Suprapubic skin (tissue), 4 donors: ENCODE results near the gene TET3. TPM values are rescaled to one million over a fixed set of nuclear protein-coding genes. Genes with fewer than 3 reads are reported as not detected.

ENCODE experiments used
- DNase-seq, 2 donors: peaks; one replicate each; pipeline ENCODE4 v3.0.0-alpha.2; 2019; ENCODE audit warnings: low spot score in 2 of 2
- H3K27ac ChIP-seq: fragments of 200-600 bp; sonication (generic); one replicate; pipeline ENCODE4 v1.5.1; 2019
- H3K27me3 ChIP-seq: fragments of 200-600 bp; sonication (generic); one replicate; pipeline ENCODE4 v1.5.1; 2019
- H3K36me3 ChIP-seq: fragments of 200-600 bp; sonication (generic); one replicate; pipeline ENCODE4 v1.5.1; 2019
- H3K4me1 ChIP-seq: fragments of 200-600 bp; sonication (generic); one replicate; pipeline ENCODE4 v1.5.1; 2019
- H3K4me3 ChIP-seq: fragments of 200-600 bp; sonication (generic); one replicate; pipeline ENCODE4 v1.5.1; 2019; ENCODE audit warnings: mild to moderate bottlenecking
- H3K9me3 ChIP-seq: fragments of 200-600 bp; sonication (generic); one replicate; pipeline ENCODE4 v1.5.1; 2019
- CTCF ChIP-seq, 2 donors: fragments of 200-600 bp in 1 of 2; fragments of 450-650 bp in 1 of 2; sonication (generic) in 1 of 2; IDR thresholded peaks; one replicate each; pipeline ENCODE4 v1.5.1; 2016 to 2019; ENCODE audit warnings: antibody characterized with exemption in 2 of 2, mild to moderate bottlenecking in 1 of 2, moderate library complexity in 1 of 2
- EP300 ChIP-seq: sonication (generic); formaldehyde crosslinking; IDR thresholded peaks from one replicate; pipeline ENCODE4 v1.6.1; 2017; ENCODE audit warnings: antibody characterized with exemption
- POLR2A ChIP-seq, 2 donors: fragments of 450-650 bp; IDR thresholded peaks; one replicate each; pipeline ENCODE4 v1.6.1; 2017; ENCODE audit warnings: antibody characterized with exemption in 2 of 2, mild to moderate bottlenecking in 2 of 2, moderate library complexity in 2 of 2
- POLR2AphosphoS5 ChIP-seq, 3 donors: sonication (generic); formaldehyde crosslinking; IDR thresholded peaks; one replicate each; pipeline ENCODE4 v1.6.1; 2017; ENCODE audit warnings: antibody characterized with exemption in 3 of 3
- WGBS: methylation state at CpG from one replicate; pipeline ENCODE4 v1.1.5; 2018; 5-methylcytosine and 5-hydroxymethylcytosine counted together
- total RNA-seq, 4 donors: library from RNA; depleted of rRNA; stranded (reverse); fragments of >200 nt; gene quantifications; one replicate each; pipeline ENCODE4 v1.1.0, GENCODE V29; 2016

TET3 gene
- total RNA-seq, 4 donors from 2014 or later: 53.6 to 75.3 (median 58.4) TPM

GRCh38 chr2:73983322-73984202, 1.1 kb upstream of the TET3 start:
- peak; percentile 87 to 88 for DNase-seq
- Histone ChIP-seq H3K27ac (peak overlapping the region; percentile 97), H3K36me3 (no peaks in the 10 kb centered on the region), H3K9me3 (no peaks in the 10 kb centered on the region), H3K4me1 (peaks cover 88% of the 10 kb centered on the region), H3K27me3 (no peaks in the 10 kb centered on the region), H3K4me3 (peak overlapping the region; percentile 74)
- 19% methylated on average over 29 of the region's 35 CpGs for WGBS
- TF ChIP-seq CTCF (IDR thresholded peaks at IDR 0.05) (no peak), POLR2A (IDR thresholded peaks at IDR 0.05) (no peak), POLR2AphosphoS5 (IDR thresholded peaks at IDR 0.05) (peak; percentile 75 to 96 (median 91))

- no CpG with 5 or more reads among the region's 58 CpGs for WGBS
- Histone ChIP-seq H3K27ac (peak overlapping the region; percentile 97), H3K9me3 (no peaks in the 10 kb centered on the region), H3K4me1 (peaks cover 81% of the 10 kb centered on the region), H3K4me3 (peak overlapping the region; percentile 74), H3K27me3 (no peaks in the 10 kb centered on the region), H3K36me3 (no peaks in the 10 kb centered on the region)
- TF ChIP-seq POLR2A (IDR thresholded peaks at IDR 0.05) (peak in 1 of 2 donors; percentile 46), CTCF (IDR thresholded peaks at IDR 0.05) (no peak)
- DNase-seq: no peak
These were observed 205 bp downstream of the TET3 start for GRCh38 chr2:73984922-73985307.

GRCh38 chr2:73985308-73986084, 786 bp downstream of the TET3 start:
- 9% methylated on average over 10 of the region's 66 CpGs for WGBS
- peak in 1 of 2 donors; percentile 43 for TF ChIP-seq POLR2A (IDR thresholded peaks at IDR 0.05)
- TF ChIP-seq EP300: no peak
- Histone ChIP-seq H3K4me3 (peak overlapping the region; percentile 74), H3K4me1 (peaks cover 75% of the 10 kb centered on the region), H3K36me3 (no peaks in the 10 kb centered on the region), H3K27ac (peak overlapping the region; percentile 97), H3K9me3 (no peaks in the 10 kb centered on the region), H3K27me3 (no peaks in the 10 kb centered on the region)
- DNase-seq: peak in 1 of 2 donors; percentile 72

GRCh38 chr2:73986085-73986681, 1.5 kb downstream of the TET3 start:
- TF ChIP-seq EP300 (no peak), POLR2A (IDR thresholded peaks at IDR 0.05) (no peak), POLR2AphosphoS5 (IDR thresholded peaks at IDR 0.05) (no peak), CTCF (IDR thresholded peaks at IDR 0.05) (no peak)
- peak overlapping the region; percentile 97 for H3K27ac ChIP-seq
- 68% methylated on average over 19 of the region's 21 CpGs for WGBS

GRCh38 chr2:73987109-73987947, 2.6 kb downstream of the TET3 start:
- TF ChIP-seq POLR2AphosphoS5 (IDR thresholded peaks at IDR 0.05) (no peak), EP300 (no peak), POLR2A (IDR thresholded peaks at IDR 0.05) (no peak), CTCF (IDR thresholded peaks at IDR 0.05) (no peak)
- Histone ChIP-seq H3K4me1 (peaks cover 58% of the 10 kb centered on the region), H3K4me3 (peak overlapping the region; percentile 74), H3K27me3 (no peaks in the 10 kb centered on the region), H3K36me3 (no peaks in the 10 kb centered on the region), H3K27ac (no peak overlapping the region), H3K9me3 (no peaks in the 10 kb centered on the region)
- DNase-seq: no peak
- 38% methylated on average over 18 of the region's 24 CpGs for WGBS

More at GRCh38 chr2:73986085-73986681, 1.5 kb downstream of the TET3 start:
- no peak for DNase-seq
- Histone ChIP-seq H3K4me1 (peaks cover 68% of the 10 kb centered on the region), H3K36me3 (no peaks in the 10 kb centered on the region), H3K4me3 (peak overlapping the region; percentile 74), H3K27me3 (no peaks in the 10 kb centered on the region), H3K9me3 (no peaks in the 10 kb centered on the region)
